Thyroid gland (tissue), 4 donors: Measurements from ENCODE around the gene SCN4A. TPM values are rescaled to one million over a fixed set of nuclear protein-coding genes. Genes with fewer than 3 reads are reported as not detected.
"Not testable (repeated sequence)": the region's sequence is repeated elsewhere in the genome, so short reads cannot be mapped to it uniquely, and the experiment has no call there.

Experiments
- DNase-seq, 2 donors: peaks; one replicate each; pipeline ENCODE4 v3.0.0-alpha.2; 2019
- H3K27ac ChIP-seq, 3 donors: fragments of 200-600 bp; sonication (generic); 1 replicate in 2 of 3; 2 replicates in 1 of 3; pipeline ENCODE4 v1.5.1; 2016 to 2019; ENCODE audit warnings: mild to moderate bottlenecking in 1 of 3, moderate library complexity in 1 of 3
- H3K27me3 ChIP-seq: fragments of 200-600 bp; sonication (generic); one replicate; pipeline ENCODE4 v1.5.1; 2019
- H3K36me3 ChIP-seq, 2 donors: fragments of 200-600 bp; sonication (generic); one replicate each; pipeline ENCODE4 v1.5.1; 2016 to 2019
- H3K4me1 ChIP-seq, 2 donors: fragments of 200-600 bp; sonication (generic); one replicate each; pipeline ENCODE4 v1.5.1; 2017 to 2019
- H3K4me3 ChIP-seq, 3 donors: fragments of 200-600 bp; sonication (generic); replicated peaks in 1 of 3; 1 replicate in 2 of 3; 2 replicates in 1 of 3; pipeline ENCODE4 v1.5.1; 2016; ENCODE audit warnings: mild to moderate bottlenecking in 1 of 3
- H3K9me3 ChIP-seq: fragments of 200-600 bp; sonication (generic); one replicate; pipeline ENCODE4 v1.5.1; 2017
- CTCF ChIP-seq, 6 experiments: fragments of 200-600 bp in 3 of 6; fragments of 450-650 bp in 3 of 6; sonication (generic) in 3 of 6; IDR thresholded peaks; one replicate each; pipeline ENCODE4 v1.5.1; 2016 to 2019; ENCODE audit warnings: antibody characterized with exemption in 6 of 6, mild to moderate bottlenecking in 2 of 6, inconsistent platforms in 1 of 6, moderate library complexity in 1 of 6
- POLR2A ChIP-seq, 2 donors: fragments of 450-650 bp; IDR thresholded peaks; one replicate each; pipeline ENCODE4 v1.6.1; 2017; ENCODE audit warnings: antibody characterized with exemption in 2 of 2, mild to moderate bottlenecking in 2 of 2, moderate library complexity in 1 of 2
- WGBS, 2 donors: methylation state at CpG; one replicate each; pipeline ENCODE4 v1.1.5; 2017; 5-methylcytosine and 5-hydroxymethylcytosine counted together
- intact Hi-C: fragments of 100-400 bp; cut with DNase I; formaldehyde crosslinking; loops from one replicate; pipeline ENCODE4 v1.15.1; 2023
- total RNA-seq, 4 donors: library from RNA; depleted of rRNA; stranded (reverse); fragments of >200 nt; gene quantifications; one replicate each; pipeline ENCODE4 v1.2.3, GENCODE V29; 2016

Gene SCN4A
- total RNA-seq, 4 donors from 2014 or later, result 2.4 to 7.1 (median 4.0) TPM

- no peak for DNase-seq
- no peaks in the 10 kb centered on the region for H3K9me3 ChIP-seq
- no peak overlapping the region for H3K4me3 ChIP-seq
- no peak for TF ChIP-seq CTCF (IDR thresholded peaks at IDR 0.05)
- TF ChIP-seq POLR2A (IDR thresholded peaks at IDR 0.05), result no peak
- 93 to 97% methylated on average over 2 of the region's 2 CpGs for WGBS, 2 donors
- intact Hi-C loops, result no loop called here
- H3K27ac ChIP-seq, result no peak overlapping the region
- H3K36me3 ChIP-seq, result no peaks in the 10 kb centered on the region
- H3K27me3 ChIP-seq, result no peaks in the 10 kb centered on the region
- peaks cover 0 to 6% of the 10 kb centered on the region in 2 donors for H3K4me1 ChIP-seq
Observed at GRCh38 chr17:63926164-63926563, 46.6 kb downstream of the SCN4A start.

GRCh38 chr17:63925615-63926014, 47.1 kb downstream of the SCN4A start:
- H3K27me3 ChIP-seq, result no peaks in the 10 kb centered on the region
- H3K27ac ChIP-seq, result no peak overlapping the region
- no peak for DNase-seq
- TF ChIP-seq CTCF (IDR thresholded peaks at IDR 0.05) (no peak), POLR2A (IDR thresholded peaks at IDR 0.05) (no peak)
- intact Hi-C loops, result no loop called here
- no peak overlapping the region for H3K4me3 ChIP-seq
- no peaks in the 10 kb centered on the region for H3K36me3 ChIP-seq
- peaks cover 0 to under 1% of the 10 kb centered on the region in 2 donors for H3K4me1 ChIP-seq
- 75 to 79% methylated on average over 5 of the region's 5 CpGs for WGBS, 2 donors
- no peaks in the 10 kb centered on the region for H3K9me3 ChIP-seq

GRCh38 chr17:63922402-63922801, 50.3 kb downstream of the SCN4A start:
- H3K4me1 ChIP-seq, H3K27ac ChIP-seq, DNase-seq, H3K4me3 ChIP-seq, H3K36me3 ChIP-seq, intact Hi-C loops, H3K9me3 ChIP-seq, H3K27me3 ChIP-seq: not testable (repeated sequence)
- 51 to 56% methylated on average over 9 of the region's 9 CpGs for WGBS, 2 donors

- intact Hi-C loops, H3K9me3 ChIP-seq, DNase-seq, H3K4me1 ChIP-seq, H3K27ac ChIP-seq, H3K36me3 ChIP-seq, H3K4me3 ChIP-seq, H3K27me3 ChIP-seq: not testable (repeated sequence)
- WGBS, 2 donors, result 94 to 95% methylated on average over 4 to 5 of the region's 5 CpGs
Observed at GRCh38 chr17:63920779-63921178, 51.9 kb downstream of the SCN4A start.

DNA sequence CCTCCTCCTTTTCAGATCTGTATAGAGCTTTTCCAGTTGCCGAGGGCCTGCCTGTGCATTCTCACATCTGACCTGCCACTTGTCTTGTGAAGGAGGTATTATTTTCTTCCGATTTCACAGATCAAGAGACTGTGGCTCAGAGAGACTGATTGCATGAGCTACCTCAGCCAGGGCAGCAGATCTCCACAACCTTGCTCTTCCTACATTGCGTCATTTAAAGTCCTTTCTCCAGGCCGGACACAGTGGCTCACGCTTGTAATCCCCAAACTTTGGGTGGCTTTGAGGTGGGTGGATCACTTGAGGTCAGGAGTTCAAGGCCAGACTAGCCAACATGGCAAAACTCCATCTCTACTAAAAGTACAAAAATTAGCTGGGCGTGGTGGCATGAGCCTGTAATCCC, 52.7 kb downstream of the SCN4A start:
- H3K27me3 ChIP-seq, DNase-seq, H3K27ac ChIP-seq, H3K4me3 ChIP-seq, intact Hi-C loops, H3K9me3 ChIP-seq, H3K36me3 ChIP-seq, H3K4me1 ChIP-seq: not testable (repeated sequence)
- 88 to 90% methylated on average over 6 of the region's 6 CpGs for WGBS, 2 donors

- no peak overlapping the region for H3K27ac ChIP-seq
- intact Hi-C loops, result loop anchor here (5.0 kb wide), 1 partner anchor 108 kb away; no protein-coding TSS in a partner anchor
- WGBS, 2 donors, result 39 to 45% methylated on average over 8 of the region's 8 CpGs
- H3K9me3 ChIP-seq, result no peaks in the 10 kb centered on the region
- no peak for TF ChIP-seq POLR2A (IDR thresholded peaks at IDR 0.05)
- TF ChIP-seq CTCF (IDR thresholded peaks at IDR 0.05), result peak; percentile 90 to 96 (median 94)
- H3K27me3 ChIP-seq, result no peaks in the 10 kb centered on the region
- H3K4me1 ChIP-seq, result no peaks in the 10 kb centered on the region
- H3K4me3 ChIP-seq, result no peak overlapping the region
- H3K36me3 ChIP-seq, result no peaks in the 10 kb centered on the region
- DNase-seq, result peak; percentile 51 to 54
Observed at GRCh38 chr17:63919311-63919723, 53.4 kb downstream of the SCN4A start.

DNA sequence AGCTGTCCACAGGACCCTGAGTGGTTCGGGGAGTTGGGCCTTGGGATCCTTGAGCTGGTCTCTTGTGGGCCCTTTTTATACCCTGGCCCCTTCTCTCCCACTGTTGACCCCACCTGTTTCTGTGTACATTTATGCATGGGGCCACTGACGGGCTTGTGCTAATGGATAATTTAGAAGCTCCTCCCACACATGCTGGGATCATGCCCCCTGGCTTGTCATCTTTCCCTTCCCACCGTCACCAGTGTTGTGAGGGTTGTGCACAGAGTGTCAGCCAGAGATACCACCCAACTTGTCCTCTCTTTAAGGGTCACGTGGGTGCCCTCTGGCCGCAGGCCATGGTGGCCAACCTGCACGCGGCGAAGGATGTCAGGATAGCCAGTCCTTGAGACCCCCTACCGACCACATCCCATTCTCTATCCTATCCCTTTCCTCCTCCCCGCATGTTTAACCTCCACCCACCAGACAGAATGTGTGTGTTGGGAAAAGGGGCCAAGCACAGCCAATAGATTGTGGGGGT, 53.9 kb downstream of the SCN4A start, which contains the start of gene GH1:
TSS of gene GH1 (minus strand) at position 51 of the 517 bp plus-strand sequence. CDS start 63 bp downstream, outside the sequence.
- intact Hi-C loops, result loop anchor here (5.0 kb wide), 1 partner anchor 108 kb away; no protein-coding TSS in a partner anchor
- not testable (repeated sequence) for H3K27ac ChIP-seq, H3K36me3 ChIP-seq, DNase-seq, H3K27me3 ChIP-seq, H3K9me3 ChIP-seq, H3K4me1 ChIP-seq, H3K4me3 ChIP-seq
- 56 to 60% methylated on average over 10 of the region's 10 CpGs for WGBS, 2 donors
